Subcutaneous adipose tissue (tissue), 4 donors: Measurements from ENCODE around the gene TASP1. TPM values are rescaled to one million over a fixed set of nuclear protein-coding genes. Genes with fewer than 3 reads are reported as not detected.

Source experiments
- CTCF ChIP-seq: fragments of 450-650 bp; IDR thresholded peaks from one replicate; pipeline ENCODE4 v1.5.1; 2016; ENCODE audit warnings: low read depth, mild to moderate bottlenecking, control low read depth, antibody characterized with exemption, moderate library complexity
- total RNA-seq, 4 donors: library from RNA; depleted of rRNA; stranded (reverse); fragments of >200 nt; gene quantifications; one replicate each; pipeline ENCODE4 v1.1.0, GENCODE V29; 2016

TASP1 gene
- total RNA-seq, 4 donors from 2014 or later: 9.5 to 23.7 (median 11.8) TPM

GRCh38 chr20:13418263-13419229 lies 220.2 kb downstream of the TASP1 start:
- TF ChIP-seq CTCF: no peak

DNA sequence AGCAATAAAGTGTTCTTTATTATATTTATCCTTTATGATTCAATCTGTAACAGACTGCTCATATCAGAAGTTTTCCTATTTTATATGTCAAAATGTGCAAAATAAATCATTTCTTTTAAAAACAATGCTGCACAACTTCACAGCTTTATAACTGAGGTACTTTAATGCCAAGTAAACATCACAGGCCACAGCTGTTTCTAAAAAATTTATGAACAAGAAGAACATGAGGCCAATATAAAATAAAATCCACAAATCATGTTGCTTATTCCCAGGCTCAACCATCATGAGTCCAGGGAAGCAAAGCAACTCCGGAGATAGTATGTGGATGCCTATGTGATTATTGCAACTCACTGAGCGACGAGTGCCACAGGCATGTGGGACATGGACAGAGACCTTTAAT lies 222.2 kb downstream of the TASP1 start:
- no peak for TF ChIP-seq CTCF

DNA sequence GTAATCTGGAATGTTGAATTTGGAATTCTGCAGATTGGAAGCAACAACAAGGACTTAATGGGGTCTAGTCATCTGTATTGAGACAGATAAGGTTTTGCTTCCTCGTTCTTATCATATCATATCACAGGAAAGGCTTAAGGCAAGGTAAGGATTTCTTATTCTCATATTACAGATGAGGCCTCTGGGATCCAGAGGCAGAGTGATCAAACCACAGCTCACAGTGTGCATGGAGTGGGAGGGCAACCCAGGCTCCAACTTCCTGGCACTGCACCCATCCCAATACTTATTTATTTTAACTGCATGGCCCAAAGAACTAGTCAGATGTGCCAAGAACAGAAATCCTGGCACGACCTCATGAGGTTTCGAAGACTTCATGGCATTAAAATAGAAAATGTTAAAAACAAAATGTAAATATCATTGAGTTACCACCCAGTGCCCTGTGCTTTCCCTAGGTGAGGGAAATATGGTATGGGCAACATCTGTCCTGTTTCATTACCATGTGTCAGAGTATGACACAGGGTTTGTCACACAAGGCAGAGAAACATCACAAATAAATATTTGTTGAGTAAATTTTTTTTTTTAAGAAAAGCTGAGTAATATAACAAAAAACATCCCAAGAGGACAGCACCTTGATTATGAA lies 225.8 kb downstream of the TASP1 start:
- TF ChIP-seq CTCF: no peak

DNA sequence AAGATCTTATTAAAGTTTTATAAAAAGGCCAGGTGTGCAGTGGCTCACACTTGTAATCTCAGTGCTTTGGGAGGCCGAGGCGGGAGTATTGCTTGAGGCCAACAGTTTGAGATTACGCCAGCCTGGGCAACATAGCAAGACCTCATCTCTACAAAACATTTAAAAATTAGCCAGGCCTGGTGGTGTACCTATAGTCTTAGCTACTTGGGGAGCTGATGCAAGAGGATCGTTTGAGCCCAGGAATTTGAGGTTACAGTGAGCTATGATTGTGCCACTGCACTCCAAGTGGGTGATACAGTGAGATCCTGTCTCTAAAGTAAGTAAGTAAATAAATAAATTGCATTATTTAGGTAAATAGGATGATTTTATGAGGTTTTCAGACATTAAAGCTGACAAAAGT lies 234.4 kb downstream of the TASP1 start:
- TF ChIP-seq CTCF: no peak

GRCh38 chr20:13403453-13403852 lies 235.3 kb downstream of the TASP1 start:
- no peak for TF ChIP-seq CTCF

GRCh38 chr20:13402986-13403385 lies 235.7 kb downstream of the TASP1 start:
- TF ChIP-seq CTCF: no peak

DNA sequence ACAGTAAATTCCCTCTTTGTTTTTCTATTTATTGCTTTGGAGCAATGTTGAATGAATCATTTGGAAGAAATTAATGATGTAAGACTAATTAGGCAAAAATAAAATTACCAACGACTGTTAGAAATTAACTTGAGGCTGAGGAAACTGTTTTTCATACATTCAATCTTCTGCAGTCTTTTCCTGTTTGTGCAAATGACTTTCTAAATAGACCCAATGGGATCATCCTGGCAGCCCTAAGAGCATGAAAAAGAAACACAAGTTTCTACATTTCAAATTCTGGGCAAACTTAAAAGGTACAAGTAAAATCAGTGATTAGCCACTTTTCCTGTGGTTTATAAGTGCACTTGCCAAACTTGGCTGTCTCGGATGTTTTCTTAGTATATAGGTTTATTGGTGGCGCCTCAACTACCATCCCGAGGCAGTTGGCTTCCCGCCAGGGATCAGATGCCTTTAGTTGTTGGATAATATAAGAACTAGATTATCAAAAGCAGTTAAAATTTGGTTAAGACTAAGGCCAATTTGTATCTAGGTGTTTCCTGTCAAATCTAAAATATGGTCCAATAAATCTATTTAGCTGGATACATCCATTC lies 236.5 kb downstream of the TASP1 start:
- no peak for TF ChIP-seq CTCF
